GM12878 (cell line): ENCODE measurements around the gene FARS2. TPM values are rescaled to one million over a fixed set of nuclear protein-coding genes. Genes with fewer than 3 reads are reported as not detected.

Experiments
- ATAC-seq: fragments of 200-7000 bp; cut with Tn5 transposase; 3 replicates; pipeline ENCODE4 v1.9.1; 2020; ENCODE audit warnings: mild to moderate bottlenecking, moderate library complexity
- BruUV-seq: library from RNA; stranded (reverse); fragments of 400-500 nt; replicated peaks from 2 replicates; lab custom pipeline; 2021; lab: Mats Ljungman, UMichigan
- CTCF ChIA-PET: fragments of 300-600 bp; sonication (Branson Sonifier 250); formaldehyde crosslinking; extraction: SDS; loops from one replicate; lab custom pipeline; 2021; ENCODE audit warnings: inconsistent platforms; lab: Yijun Ruan, JAX
- POLR2A ChIA-PET: fragments of 350-600 bp; formaldehyde crosslinking; extraction: SDS; loops from one replicate; lab custom pipeline; 2021; ENCODE audit warnings: inconsistent platforms; lab: Charles Lee
- RAD21 ChIA-PET: fragments of 300-600 bp; sonication (Branson Sonifier 250); formaldehyde crosslinking; loops from one replicate; lab custom pipeline; 2023; ENCODE audit warnings: antibody characterized with exemption; ENCODE audit not compliant: unreplicated experiment; lab: Charles Lee
- SMC1A ChIA-PET: fragments of 300-600 bp; sonication (Branson Sonifier 250); formaldehyde crosslinking; loops from one replicate; lab custom pipeline; 2023; ENCODE audit not compliant: unreplicated experiment, uncharacterized antibody; lab: Charles Lee
- DNase-seq: peaks from one replicate; pipeline ENCODE4 v3.0.0-alpha.2; 2011; ENCODE audit warnings: low read depth, low spot score
- FAIRE-seq: peaks from 3 replicates; lab custom pipeline; 2011; peaks lifted over from hg19 to GRCh38; lab: Jason Lieb, UNC
- H2AFZ ChIP-seq: 2 replicates; pipeline ENCODE4 v1.6.0; 2011; ENCODE audit warnings: low read depth, low read length, control low read depth; ENCODE audit not compliant: control insufficient read depth
- H3K27ac ChIP-seq: 2 replicates; pipeline ENCODE4 v1.5.1; 2011; ENCODE audit warnings: control low read depth; ENCODE audit not compliant: control insufficient read depth, insufficient read depth
- H3K27me3 ChIP-seq, 2 experiments: replicated peaks in 1 of 2; 2 replicates each; pipeline versions ENCODE4 v1.6.0 to v1.6.1; 2011; ENCODE audit warnings: low read length in 1 of 2; ENCODE audit not compliant: control insufficient read depth in 2 of 2, insufficient read depth in 2 of 2
- H3K36me3 ChIP-seq, 2 experiments: 2 replicates each; pipeline ENCODE4 v1.5.1; 2011; ENCODE audit warnings: low read length in 1 of 2; ENCODE audit not compliant: control insufficient read depth in 2 of 2, insufficient read depth in 2 of 2
- H3K4me1 ChIP-seq: 2 replicates; pipeline ENCODE4 v1.6.1; 2011; ENCODE audit warnings: mild to moderate bottlenecking, low read length, moderate library complexity, mixed read lengths; ENCODE audit not compliant: control insufficient read depth, insufficient read depth
- H3K4me2 ChIP-seq: 2 replicates; pipeline ENCODE4 v1.6.0; 2011; ENCODE audit warnings: control low read depth; ENCODE audit not compliant: control insufficient read depth, insufficient read depth
- H3K4me3 ChIP-seq: fragments of 200-600 bp; sonication (generic); 2 replicates; pipeline ENCODE4 v1.5.1; 2016
- H3K79me2 ChIP-seq: 2 replicates; pipeline ENCODE4 v1.6.0; 2011; ENCODE audit warnings: low read length; ENCODE audit not compliant: control insufficient read depth, insufficient read depth
- H3K9ac ChIP-seq: 2 replicates; pipeline ENCODE4 v1.8.0; 2011; ENCODE audit warnings: low read length, control low read depth, mixed read lengths; ENCODE audit not compliant: control insufficient read depth, insufficient read depth
- H3K9me3 ChIP-seq: replicated peaks from 3 replicates; pipeline ENCODE4 v1.5.1; 2011; ENCODE audit warnings: mild to moderate bottlenecking, low read length; ENCODE audit not compliant: control insufficient read depth, insufficient read depth
- H4K20me1 ChIP-seq: 2 replicates; pipeline ENCODE4 v1.6.0; 2011; ENCODE audit not compliant: control insufficient read depth, insufficient read depth
- ASH2L ChIP-seq: fragments of 300-600, 200-600 bp; sonication (generic); IDR thresholded peaks from 2 replicates; pipeline ENCODE4 v1.6.1; 2017; ENCODE audit warnings: low read depth, mild to moderate bottlenecking, borderline replicate concordance
- CBFB ChIP-seq: IDR thresholded peaks from 2 replicates; pipeline ENCODE4 v1.6.1; 2016; ENCODE audit warnings: antibody characterized with exemption, low read depth
- EGR1 ChIP-seq, 2 experiments: IDR thresholded peaks; 1 replicate in 1 of 2; 2 replicates in 1 of 2; pipeline ENCODE4 v1.6.1; 2011 to 2012; ENCODE audit warnings: low read depth in 2 of 2, low read length in 2 of 2, borderline replicate concordance in 1 of 2, mild to moderate bottlenecking in 1 of 2, moderate library complexity in 1 of 2
- FOS ChIP-seq: IDR thresholded peaks from 3 replicates; pipeline ENCODE4 v1.6.1; 2011; ENCODE audit warnings: borderline replicate concordance; ENCODE audit not compliant: insufficient read length; ENCODE audit errors: extremely low read depth
- IKZF1 ChIP-seq: fragments of 450-650 bp; conservative IDR thresholded peaks from 2 replicates; pipeline ENCODE4 v1.6.1; 2017; ENCODE audit warnings: antibody characterized with exemption, mild to moderate bottlenecking
- MYB ChIP-seq: fragments of 150-350 bp; IDR thresholded peaks from 2 replicates; pipeline ENCODE4 v1.6.1; 2014; ENCODE audit warnings: mild to moderate bottlenecking, low read depth, low read length, borderline replicate concordance
- NRF1 ChIP-seq: conservative IDR thresholded peaks from 2 replicates; pipeline ENCODE4 v1.6.1; 2011; ENCODE audit warnings: mild to moderate bottlenecking, low read depth, low read length, improper control_type of control experiment
- RELA ChIP-seq: fragments of 450-650 bp; IDR thresholded peaks from 2 replicates; pipeline ENCODE4 v1.8.0; 2014; ENCODE audit warnings: borderline replicate concordance; ENCODE audit not compliant: partially characterized antibody
- WGBS: methylation state at CpG from one replicate; pipeline ENCODE4 v1.1.6; 2016; ENCODE audit warnings: low lambda C conversion rate; ENCODE audit not compliant: insufficient replicate concordance, insufficient coverage; ENCODE audit errors: missing lambda C conversion rate; 5-methylcytosine and 5-hydroxymethylcytosine counted together
- in situ Hi-C: fragments of 300-500 bp; cut with MboI; formaldehyde crosslinking; loops from 9 replicates; pipeline ENCODE4 v1.14.3; 2018; ENCODE audit warnings: mixed read lengths
- intact Hi-C: fragments of 100-400 bp; cut with micrococcal nuclease; formaldehyde crosslinking; loops from one replicate; pipeline ENCODE4 v1.14.2; 2022; ENCODE audit not compliant: unreplicated experiment
- polyA plus RNA-seq, 11 experiments: library from polyadenylated mRNA; depleted of rRNA in 4 of 11; unstranded in 6 of 11; stranded (reverse) in 5 of 11; fragments of >200 nt; fragmentation: Nextera tagmentation in 4 of 11; fragmentation: Illumina TruSeq in 1 of 11; extraction: Ambion mirVana in 4 of 11; extraction: Trizol in 1 of 11; gene quantifications; 1 replicate in 1 of 11; 2 replicates in 10 of 11; pipeline versions ENCODE4 v1.2.1 to v1.2.3, GENCODE V29; 2011 to 2016; ENCODE audit warnings: inconsistent platforms in 2 of 11, missing spikeins in 2 of 11, low read depth in 1 of 11
- total RNA-seq, 4 experiments: library from RNA; depleted of rRNA in 3 of 4; stranded (reverse); fragments of >200 nt in 3 of 4; fragmentation: Illumina TruSeq in 1 of 4; extraction: Trizol in 1 of 4; gene quantifications; 2 replicates each; pipeline versions ENCODE4 v1.2.1 to v1.2.3, GENCODE V29; 2013 to 2021
- TF ChIP-seq, protein P1 (sequence below), 3 experiments: IDR thresholded peaks in 2 of 3; conservative IDR thresholded peaks in 1 of 3; 2 replicates each; pipeline ENCODE4 v1.5.1; 2011; ENCODE audit warnings: low read depth in 3 of 3, low read length in 3 of 3, mild to moderate bottlenecking in 3 of 3, control low read depth in 2 of 3, moderate library complexity in 2 of 3, inconsistent platforms in 1 of 3, mixed read lengths in 1 of 3; ENCODE audit not compliant: control insufficient read depth in 2 of 3, insufficient read depth in 1 of 3; ENCODE audit errors: extremely low read depth in 1 of 3
- TF ChIP-seq, protein P2 (sequence below): fragments of 450-650 bp; IDR thresholded peaks from 2 replicates; pipeline ENCODE4 v1.6.1; 2016; ENCODE audit warnings: mild to moderate bottlenecking
- TF ChIP-seq, protein P3 (sequence below): fragments of 150-350 bp; IDR thresholded peaks from 2 replicates; pipeline ENCODE4 v1.6.1; 2014; ENCODE audit warnings: mild to moderate bottlenecking, low read depth, low read length
- TF ChIP-seq, protein P4 (sequence below): fragments of 450-650 bp; IDR thresholded peaks from 2 replicates; pipeline ENCODE4 v1.6.1; 2017; ENCODE audit warnings: antibody characterized with exemption, mild to moderate bottlenecking, moderate library complexity
- TF ChIP-seq, protein P5 (sequence below): IDR thresholded peaks from 2 replicates; pipeline ENCODE4 v1.6.1; 2012; ENCODE audit warnings: mild to moderate bottlenecking, low read depth, low read length

FARS2 gene
- total and polyA plus RNA-seq, 10 of the 15 experiments (the other 5 are each of a cell fraction or from before 2014, with no cell fraction given), result 16.8 to 46.7 (median 25.6) TPM

DNA sequence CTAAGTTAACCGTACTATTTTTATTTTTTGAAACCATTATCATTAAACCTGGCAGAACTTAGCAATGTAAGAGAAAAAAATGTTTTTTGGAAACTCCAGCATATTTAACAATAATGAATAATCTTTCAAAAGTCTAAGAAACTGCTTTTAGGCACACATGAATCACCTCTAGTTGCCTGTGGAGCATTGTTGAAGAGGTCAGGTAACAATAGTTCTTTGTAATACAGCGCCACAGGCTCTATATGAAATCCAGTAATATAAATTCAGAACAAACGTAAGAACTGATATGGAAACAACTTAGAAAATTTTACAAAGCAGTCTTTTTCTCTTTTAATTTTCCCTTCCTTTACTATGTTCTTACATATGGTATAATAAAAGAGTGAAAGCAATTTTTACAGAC lies 10.9 kb upstream of the FARS2 start:
- in situ Hi-C loops (no loop called here), intact Hi-C loops (no loop called here)
- ChIA-PET POLR2A (no interaction called here), RAD21 (no interaction called here), CTCF (no interaction called here), SMC1A (no interaction called here)
- H3K4me1 ChIP-seq, result no peaks in the 10 kb centered on the region
- no peaks in the 10 kb centered on the region; the same call in 2 of the 3 replicates for H3K9me3 ChIP-seq
- no peaks in the 10 kb centered on the region for H4K20me1 ChIP-seq
- H3K4me2 ChIP-seq, result no peak overlapping the region
- no peaks in the 10 kb centered on the region; a peak in 2 of 4 replicates for H3K36me3 ChIP-seq
- no peaks in the 10 kb centered on the region; the same call in 1 of the 2 replicates for H3K79me2 ChIP-seq
- no peaks in the 10 kb centered on the region for H3K27me3 ChIP-seq
- no peak for DNase-seq
- FAIRE-seq, result no peak
- H3K4me3 ChIP-seq, result no peak overlapping the region
- no peak overlapping the region for H3K9ac ChIP-seq
- 99% methylated on average over 3 of the region's 3 CpGs for WGBS
- no peak for ATAC-seq
- no TSS peak for BruUV-seq
- no peak overlapping the region for H3K27ac ChIP-seq
- H2AFZ ChIP-seq, result no peak overlapping the region
- TF ChIP-seq MYB, result no peak
- TF ChIP-seq ASH2L, result no peak
- TF ChIP-seq CBFB, result no peak
- TF ChIP-seq EGR1 (IDR thresholded peaks at IDR 0.05; ENCODE audit: borderline replicate concordance in 1 of 2, low read depth in 2 of 2, low read length in 2 of 2), result no peak
- no peak for TF ChIP-seq NRF1
- TF ChIP-seq, protein P1, sequence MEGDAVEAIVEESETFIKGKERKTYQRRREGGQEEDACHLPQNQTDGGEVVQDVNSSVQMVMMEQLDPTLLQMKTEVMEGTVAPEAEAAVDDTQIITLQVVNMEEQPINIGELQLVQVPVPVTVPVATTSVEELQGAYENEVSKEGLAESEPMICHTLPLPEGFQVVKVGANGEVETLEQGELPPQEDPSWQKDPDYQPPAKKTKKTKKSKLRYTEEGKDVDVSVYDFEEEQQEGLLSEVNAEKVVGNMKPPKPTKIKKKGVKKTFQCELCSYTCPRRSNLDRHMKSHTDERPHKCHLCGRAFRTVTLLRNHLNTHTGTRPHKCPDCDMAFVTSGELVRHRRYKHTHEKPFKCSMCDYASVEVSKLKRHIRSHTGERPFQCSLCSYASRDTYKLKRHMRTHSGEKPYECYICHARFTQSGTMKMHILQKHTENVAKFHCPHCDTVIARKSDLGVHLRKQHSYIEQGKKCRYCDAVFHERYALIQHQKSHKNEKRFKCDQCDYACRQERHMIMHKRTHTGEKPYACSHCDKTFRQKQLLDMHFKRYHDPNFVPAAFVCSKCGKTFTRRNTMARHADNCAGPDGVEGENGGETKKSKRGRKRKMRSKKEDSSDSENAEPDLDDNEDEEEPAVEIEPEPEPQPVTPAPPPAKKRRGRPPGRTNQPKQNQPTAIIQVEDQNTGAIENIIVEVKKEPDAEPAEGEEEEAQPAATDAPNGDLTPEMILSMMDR (IDR thresholded peaks at IDR 0.05 in 2 of 3, conservative IDR thresholded peaks at IDR 0.05 in 1 of 3; ENCODE audit: control insufficient read depth in 2 of 3, extremely low read depth in 1 of 3, insufficient read depth in 1 of 3, low read depth in 3 of 3, low read length in 3 of 3), result no peak
- TF ChIP-seq RELA, result no peak
- TF ChIP-seq, protein P2, sequence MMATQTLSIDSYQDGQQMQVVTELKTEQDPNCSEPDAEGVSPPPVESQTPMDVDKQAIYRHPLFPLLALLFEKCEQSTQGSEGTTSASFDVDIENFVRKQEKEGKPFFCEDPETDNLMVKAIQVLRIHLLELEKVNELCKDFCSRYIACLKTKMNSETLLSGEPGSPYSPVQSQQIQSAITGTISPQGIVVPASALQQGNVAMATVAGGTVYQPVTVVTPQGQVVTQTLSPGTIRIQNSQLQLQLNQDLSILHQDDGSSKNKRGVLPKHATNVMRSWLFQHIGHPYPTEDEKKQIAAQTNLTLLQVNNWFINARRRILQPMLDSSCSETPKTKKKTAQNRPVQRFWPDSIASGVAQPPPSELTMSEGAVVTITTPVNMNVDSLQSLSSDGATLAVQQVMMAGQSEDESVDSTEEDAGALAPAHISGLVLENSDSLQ, result no peak
- TF ChIP-seq, protein P3, sequence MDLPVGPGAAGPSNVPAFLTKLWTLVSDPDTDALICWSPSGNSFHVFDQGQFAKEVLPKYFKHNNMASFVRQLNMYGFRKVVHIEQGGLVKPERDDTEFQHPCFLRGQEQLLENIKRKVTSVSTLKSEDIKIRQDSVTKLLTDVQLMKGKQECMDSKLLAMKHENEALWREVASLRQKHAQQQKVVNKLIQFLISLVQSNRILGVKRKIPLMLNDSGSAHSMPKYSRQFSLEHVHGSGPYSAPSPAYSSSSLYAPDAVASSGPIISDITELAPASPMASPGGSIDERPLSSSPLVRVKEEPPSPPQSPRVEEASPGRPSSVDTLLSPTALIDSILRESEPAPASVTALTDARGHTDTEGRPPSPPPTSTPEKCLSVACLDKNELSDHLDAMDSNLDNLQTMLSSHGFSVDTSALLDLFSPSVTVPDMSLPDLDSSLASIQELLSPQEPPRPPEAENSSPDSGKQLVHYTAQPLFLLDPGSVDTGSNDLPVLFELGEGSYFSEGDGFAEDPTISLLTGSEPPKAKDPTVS, result no peak
- TF ChIP-seq, protein P4, sequence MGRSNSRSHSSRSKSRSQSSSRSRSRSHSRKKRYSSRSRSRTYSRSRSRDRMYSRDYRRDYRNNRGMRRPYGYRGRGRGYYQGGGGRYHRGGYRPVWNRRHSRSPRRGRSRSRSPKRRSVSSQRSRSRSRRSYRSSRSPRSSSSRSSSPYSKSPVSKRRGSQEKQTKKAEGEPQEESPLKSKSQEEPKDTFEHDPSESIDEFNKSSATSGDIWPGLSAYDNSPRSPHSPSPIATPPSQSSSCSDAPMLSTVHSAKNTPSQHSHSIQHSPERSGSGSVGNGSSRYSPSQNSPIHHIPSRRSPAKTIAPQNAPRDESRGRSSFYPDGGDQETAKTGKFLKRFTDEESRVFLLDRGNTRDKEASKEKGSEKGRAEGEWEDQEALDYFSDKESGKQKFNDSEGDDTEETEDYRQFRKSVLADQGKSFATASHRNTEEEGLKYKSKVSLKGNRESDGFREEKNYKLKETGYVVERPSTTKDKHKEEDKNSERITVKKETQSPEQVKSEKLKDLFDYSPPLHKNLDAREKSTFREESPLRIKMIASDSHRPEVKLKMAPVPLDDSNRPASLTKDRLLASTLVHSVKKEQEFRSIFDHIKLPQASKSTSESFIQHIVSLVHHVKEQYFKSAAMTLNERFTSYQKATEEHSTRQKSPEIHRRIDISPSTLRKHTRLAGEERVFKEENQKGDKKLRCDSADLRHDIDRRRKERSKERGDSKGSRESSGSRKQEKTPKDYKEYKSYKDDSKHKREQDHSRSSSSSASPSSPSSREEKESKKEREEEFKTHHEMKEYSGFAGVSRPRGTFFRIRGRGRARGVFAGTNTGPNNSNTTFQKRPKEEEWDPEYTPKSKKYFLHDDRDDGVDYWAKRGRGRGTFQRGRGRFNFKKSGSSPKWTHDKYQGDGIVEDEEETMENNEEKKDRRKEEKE, result no peak
- TF ChIP-seq, protein P5, sequence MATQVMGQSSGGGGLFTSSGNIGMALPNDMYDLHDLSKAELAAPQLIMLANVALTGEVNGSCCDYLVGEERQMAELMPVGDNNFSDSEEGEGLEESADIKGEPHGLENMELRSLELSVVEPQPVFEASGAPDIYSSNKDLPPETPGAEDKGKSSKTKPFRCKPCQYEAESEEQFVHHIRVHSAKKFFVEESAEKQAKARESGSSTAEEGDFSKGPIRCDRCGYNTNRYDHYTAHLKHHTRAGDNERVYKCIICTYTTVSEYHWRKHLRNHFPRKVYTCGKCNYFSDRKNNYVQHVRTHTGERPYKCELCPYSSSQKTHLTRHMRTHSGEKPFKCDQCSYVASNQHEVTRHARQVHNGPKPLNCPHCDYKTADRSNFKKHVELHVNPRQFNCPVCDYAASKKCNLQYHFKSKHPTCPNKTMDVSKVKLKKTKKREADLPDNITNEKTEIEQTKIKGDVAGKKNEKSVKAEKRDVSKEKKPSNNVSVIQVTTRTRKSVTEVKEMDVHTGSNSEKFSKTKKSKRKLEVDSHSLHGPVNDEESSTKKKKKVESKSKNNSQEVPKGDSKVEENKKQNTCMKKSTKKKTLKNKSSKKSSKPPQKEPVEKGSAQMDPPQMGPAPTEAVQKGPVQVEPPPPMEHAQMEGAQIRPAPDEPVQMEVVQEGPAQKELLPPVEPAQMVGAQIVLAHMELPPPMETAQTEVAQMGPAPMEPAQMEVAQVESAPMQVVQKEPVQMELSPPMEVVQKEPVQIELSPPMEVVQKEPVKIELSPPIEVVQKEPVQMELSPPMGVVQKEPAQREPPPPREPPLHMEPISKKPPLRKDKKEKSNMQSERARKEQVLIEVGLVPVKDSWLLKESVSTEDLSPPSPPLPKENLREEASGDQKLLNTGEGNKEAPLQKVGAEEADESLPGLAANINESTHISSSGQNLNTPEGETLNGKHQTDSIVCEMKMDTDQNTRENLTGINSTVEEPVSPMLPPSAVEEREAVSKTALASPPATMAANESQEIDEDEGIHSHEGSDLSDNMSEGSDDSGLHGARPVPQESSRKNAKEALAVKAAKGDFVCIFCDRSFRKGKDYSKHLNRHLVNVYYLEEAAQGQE, result no peak
- TF ChIP-seq IKZF1, result no peak
- TF ChIP-seq FOS, result no peak
